ENCODE measurements around the gene RBM10. TPM values are rescaled to one million over a fixed set of nuclear protein-coding genes. Genes with fewer than 3 reads are reported as not detected.

RBM10 gene
- total RNA-seq, 1 experiment from 2014 or later: 80.9 TPM

- Histone ChIP-seq H3K9me3 (ENCODE audit: low read depth, low read length, poor library complexity, severe bottlenecking) (no peaks in the 10 kb centered on the region), H3K4me3 (ENCODE audit: low read depth, low read length, poor library complexity, severe bottlenecking) (peak overlapping the region; percentile 73), H3K27ac (ENCODE audit: low read depth, low read length, poor library complexity, severe bottlenecking) (peak overlapping the region; percentile 98), H3K4me1 (ENCODE audit: insufficient read depth, low read length, poor library complexity, severe bottlenecking) (no peaks in the 10 kb centered on the region), H3K36me3 (ENCODE audit: insufficient read depth, low read length, poor library complexity, severe bottlenecking) (peaks cover 20% of the 10 kb centered on the region), H3K27me3 (replicated peaks; ENCODE audit: insufficient read depth, low read depth, low read length, poor library complexity) (no peaks in the 10 kb centered on the region)
- no peak for TF ChIP-seq EZH2 (IDR thresholded peaks at IDR 0.05; ENCODE audit: borderline replicate concordance, low read depth, low read length, poor library complexity, severe bottlenecking)
- TF ChIP-seq, protein P1, sequence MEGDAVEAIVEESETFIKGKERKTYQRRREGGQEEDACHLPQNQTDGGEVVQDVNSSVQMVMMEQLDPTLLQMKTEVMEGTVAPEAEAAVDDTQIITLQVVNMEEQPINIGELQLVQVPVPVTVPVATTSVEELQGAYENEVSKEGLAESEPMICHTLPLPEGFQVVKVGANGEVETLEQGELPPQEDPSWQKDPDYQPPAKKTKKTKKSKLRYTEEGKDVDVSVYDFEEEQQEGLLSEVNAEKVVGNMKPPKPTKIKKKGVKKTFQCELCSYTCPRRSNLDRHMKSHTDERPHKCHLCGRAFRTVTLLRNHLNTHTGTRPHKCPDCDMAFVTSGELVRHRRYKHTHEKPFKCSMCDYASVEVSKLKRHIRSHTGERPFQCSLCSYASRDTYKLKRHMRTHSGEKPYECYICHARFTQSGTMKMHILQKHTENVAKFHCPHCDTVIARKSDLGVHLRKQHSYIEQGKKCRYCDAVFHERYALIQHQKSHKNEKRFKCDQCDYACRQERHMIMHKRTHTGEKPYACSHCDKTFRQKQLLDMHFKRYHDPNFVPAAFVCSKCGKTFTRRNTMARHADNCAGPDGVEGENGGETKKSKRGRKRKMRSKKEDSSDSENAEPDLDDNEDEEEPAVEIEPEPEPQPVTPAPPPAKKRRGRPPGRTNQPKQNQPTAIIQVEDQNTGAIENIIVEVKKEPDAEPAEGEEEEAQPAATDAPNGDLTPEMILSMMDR (conservative IDR thresholded peaks at IDR 0.05; ENCODE audit: low read depth, low read length): no peak
- POLR2A ChIA-PET (ENCODE audit: low non-redundant PET): interaction anchor here (1.7 kb wide), 1 partner anchor 14 kb away, joined by 4 read pairs; no protein-coding TSS in a partner anchor
- CTCF ChIA-PET: no interaction called here
- TSS peak; percentile 84 for BruUV-seq (replicated peaks)
- intact Hi-C loops (cut with micrococcal nuclease; ENCODE audit: unreplicated experiment): no loop called here
- no peak for DNase-seq (ENCODE audit: low spot score)
Observed at GRCh38 chrX:47232197-47232802, 87.3 kb downstream of the RBM10 start.

DNA sequence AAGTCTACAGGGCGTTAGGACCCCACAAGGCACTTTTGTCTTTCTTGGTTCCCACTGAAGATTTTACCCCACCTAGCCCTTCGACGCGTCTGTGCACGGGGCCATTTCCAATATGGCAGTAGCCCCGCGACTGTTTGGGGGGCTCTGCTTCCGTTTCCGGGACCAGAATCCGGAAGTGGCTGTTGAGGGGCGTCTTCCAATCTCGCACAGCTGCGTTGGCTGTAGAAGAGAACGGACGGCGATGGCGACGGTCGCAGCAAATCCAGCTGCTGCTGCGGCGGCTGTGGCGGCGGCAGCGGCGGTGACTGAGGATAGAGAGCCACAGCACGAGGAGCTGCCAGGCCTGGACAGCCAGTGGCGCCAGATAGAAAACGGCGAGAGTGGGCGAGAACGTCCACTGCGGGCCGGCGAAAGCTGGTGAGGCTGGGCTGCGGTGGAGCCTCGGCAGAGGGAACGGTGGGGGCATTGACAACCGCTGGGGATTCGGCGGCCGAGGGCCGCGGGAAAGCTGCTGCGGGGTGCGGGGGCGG is 87.8 kb downstream of the RBM10 start, which contains the start of gene USP11:
USP11 (plus strand) TSS at position 207 of the 530 bp plus-strand sequence; CDS start at position 242, 35 bp downstream.
- BruUV-seq (replicated peaks): no TSS peak
- DNase-seq (ENCODE audit: low spot score): peak; percentile 75
- peak within 1 kb of the TSS; percentile 98 for H3K27ac ChIP-seq (ENCODE audit: low read depth, low read length, poor library complexity, severe bottlenecking)
- no peak for TF ChIP-seq EZH2 (IDR thresholded peaks at IDR 0.05; ENCODE audit: borderline replicate concordance, low read depth, low read length, poor library complexity, severe bottlenecking)
- TF ChIP-seq, protein P1 (conservative IDR thresholded peaks at IDR 0.05; ENCODE audit: low read depth, low read length): no peak
- intact Hi-C loops (cut with micrococcal nuclease; ENCODE audit: unreplicated experiment): loop anchor here (1.0 kb wide), 2 partner anchors 15 to 43 kb away; partner anchors contain the start of gene CDK16
- POLR2A ChIA-PET (ENCODE audit: low non-redundant PET): interaction anchor here (1.7 kb wide), 1 partner anchor 15 kb away, joined by 4 read pairs; no protein-coding TSS in a partner anchor
- peaks cover 15% of the 10 kb centered on the region for H3K36me3 ChIP-seq (ENCODE audit: insufficient read depth, low read length, poor library complexity, severe bottlenecking)
- no peaks in the 10 kb centered on the region for H3K4me1 ChIP-seq (ENCODE audit: insufficient read depth, low read length, poor library complexity, severe bottlenecking)
- H3K9me3 ChIP-seq (ENCODE audit: low read depth, low read length, poor library complexity, severe bottlenecking): no peaks in the 10 kb centered on the region
- peak within 1 kb of the TSS; percentile 73 for H3K4me3 ChIP-seq (ENCODE audit: low read depth, low read length, poor library complexity, severe bottlenecking)
- no peaks in the 10 kb centered on the region for H3K27me3 ChIP-seq (replicated peaks; ENCODE audit: insufficient read depth, low read depth, low read length, poor library complexity)
- CTCF ChIA-PET: no interaction called here

GRCh38 chrX:47233333-47234113 is 88.5 kb downstream of the RBM10 start:
- BruUV-seq (replicated peaks): no TSS peak
- H3K36me3 ChIP-seq (ENCODE audit: insufficient read depth, low read length, poor library complexity, severe bottlenecking): peaks cover 8% of the 10 kb centered on the region
- DNase-seq (ENCODE audit: low spot score): peak; percentile 95
- ChIA-PET CTCF (no interaction called here), POLR2A (ENCODE audit: low non-redundant PET) (interaction anchor here (1.7 kb wide), 1 partner anchor 16 kb away, joined by 4 read pairs; no protein-coding TSS in a partner anchor)
- TF ChIP-seq, protein P1 (conservative IDR thresholded peaks at IDR 0.05; ENCODE audit: low read depth, low read length): no peak
- TF ChIP-seq EZH2 (IDR thresholded peaks at IDR 0.05; ENCODE audit: borderline replicate concordance, low read depth, low read length, poor library complexity, severe bottlenecking): no peak
- intact Hi-C loops (cut with micrococcal nuclease; ENCODE audit: unreplicated experiment): loop anchor here (1.0 kb wide), 2 partner anchors 15 to 43 kb away; partner anchors contain the start of gene CDK16
- peak overlapping the region; percentile 73 for H3K4me3 ChIP-seq (ENCODE audit: low read depth, low read length, poor library complexity, severe bottlenecking)
- H3K27me3 ChIP-seq (replicated peaks; ENCODE audit: insufficient read depth, low read depth, low read length, poor library complexity): no peaks in the 10 kb centered on the region
- H3K27ac ChIP-seq (ENCODE audit: low read depth, low read length, poor library complexity, severe bottlenecking): peak overlapping the region; percentile 98
- no peaks in the 10 kb centered on the region for H3K4me1 ChIP-seq (ENCODE audit: insufficient read depth, low read length, poor library complexity, severe bottlenecking)
- no peaks in the 10 kb centered on the region for H3K9me3 ChIP-seq (ENCODE audit: low read depth, low read length, poor library complexity, severe bottlenecking)

Data from A673 (cell line).